Stimulated activated CD8-positive, alpha-beta memory T cell treated with anti-CD3 and anti-CD28 coated beads, Interleukin-12 subunit alpha, Interleukin-12 subunit beta, amount 100 ng/mL, for 24 hours (primary cell): ENCODE data around the gene DGKQ.

Experiments used
- DNase-seq: peaks from one replicate; pipeline ENCODE4 v3.0.0-alpha.2; 2020; ENCODE audit errors: extremely low read depth

DGKQ gene, protein sequence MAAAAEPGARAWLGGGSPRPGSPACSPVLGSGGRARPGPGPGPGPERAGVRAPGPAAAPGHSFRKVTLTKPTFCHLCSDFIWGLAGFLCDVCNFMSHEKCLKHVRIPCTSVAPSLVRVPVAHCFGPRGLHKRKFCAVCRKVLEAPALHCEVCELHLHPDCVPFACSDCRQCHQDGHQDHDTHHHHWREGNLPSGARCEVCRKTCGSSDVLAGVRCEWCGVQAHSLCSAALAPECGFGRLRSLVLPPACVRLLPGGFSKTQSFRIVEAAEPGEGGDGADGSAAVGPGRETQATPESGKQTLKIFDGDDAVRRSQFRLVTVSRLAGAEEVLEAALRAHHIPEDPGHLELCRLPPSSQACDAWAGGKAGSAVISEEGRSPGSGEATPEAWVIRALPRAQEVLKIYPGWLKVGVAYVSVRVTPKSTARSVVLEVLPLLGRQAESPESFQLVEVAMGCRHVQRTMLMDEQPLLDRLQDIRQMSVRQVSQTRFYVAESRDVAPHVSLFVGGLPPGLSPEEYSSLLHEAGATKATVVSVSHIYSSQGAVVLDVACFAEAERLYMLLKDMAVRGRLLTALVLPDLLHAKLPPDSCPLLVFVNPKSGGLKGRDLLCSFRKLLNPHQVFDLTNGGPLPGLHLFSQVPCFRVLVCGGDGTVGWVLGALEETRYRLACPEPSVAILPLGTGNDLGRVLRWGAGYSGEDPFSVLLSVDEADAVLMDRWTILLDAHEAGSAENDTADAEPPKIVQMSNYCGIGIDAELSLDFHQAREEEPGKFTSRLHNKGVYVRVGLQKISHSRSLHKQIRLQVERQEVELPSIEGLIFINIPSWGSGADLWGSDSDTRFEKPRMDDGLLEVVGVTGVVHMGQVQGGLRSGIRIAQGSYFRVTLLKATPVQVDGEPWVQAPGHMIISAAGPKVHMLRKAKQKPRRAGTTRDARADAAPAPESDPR

GRCh38 chr4:973431-974397 is at the start of gene DGKQ:
TSS of gene DGKQ (minus strand) at chr4:973569. CDS start at chr4:973482, 87 bp downstream.
- peak; percentile 70 for DNase-seq

- DNase-seq: no peak
Measured at GRCh38 chr4:1022739-1023066, 49.3 kb upstream of the DGKQ start.

DNA sequence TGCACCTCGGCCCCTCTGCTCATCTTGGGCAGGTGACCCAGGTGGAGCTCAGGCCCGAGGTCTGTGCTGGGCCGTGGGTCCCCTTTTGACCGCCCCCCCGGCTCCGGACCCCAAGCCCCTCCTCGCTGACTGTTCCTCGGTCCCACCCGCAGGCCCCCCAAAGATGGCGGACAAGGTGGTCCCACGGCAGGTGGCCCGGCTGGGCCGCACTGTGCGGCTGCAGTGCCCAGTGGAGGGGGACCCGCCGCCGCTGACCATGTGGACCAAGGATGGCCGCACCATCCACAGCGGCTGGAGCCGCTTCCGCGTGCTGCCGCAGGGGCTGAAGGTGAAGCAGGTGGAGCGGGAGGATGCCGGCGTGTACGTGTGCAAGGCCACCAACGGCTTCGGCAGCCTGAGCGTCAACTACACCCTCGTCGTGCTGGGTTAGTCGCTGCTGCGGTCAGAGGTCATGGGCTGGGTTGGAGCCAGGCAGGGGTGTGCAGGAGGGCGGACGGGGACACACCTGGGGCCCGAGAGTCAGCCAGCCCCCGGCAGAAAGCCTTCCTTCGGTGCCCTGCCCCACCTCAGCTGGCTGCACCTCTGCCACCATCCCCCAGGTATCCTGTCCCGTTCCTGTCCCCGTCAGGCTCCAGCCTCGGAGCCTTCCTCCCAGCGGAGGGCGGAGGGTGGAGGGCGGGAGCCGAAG is 48.8 kb upstream of the DGKQ start:
- DNase-seq: no peak

GRCh38 chr4:1021386-1022050 is 48.1 kb upstream of the DGKQ start:
- DNase-seq: no peak

- DNase-seq: no peak
Measured at GRCh38 chr4:1019729-1020470, 46.5 kb upstream of the DGKQ start.

- DNase-seq: no peak
Measured at GRCh38 chr4:1019320-1019719, 46.0 kb upstream of the DGKQ start.

DNA sequence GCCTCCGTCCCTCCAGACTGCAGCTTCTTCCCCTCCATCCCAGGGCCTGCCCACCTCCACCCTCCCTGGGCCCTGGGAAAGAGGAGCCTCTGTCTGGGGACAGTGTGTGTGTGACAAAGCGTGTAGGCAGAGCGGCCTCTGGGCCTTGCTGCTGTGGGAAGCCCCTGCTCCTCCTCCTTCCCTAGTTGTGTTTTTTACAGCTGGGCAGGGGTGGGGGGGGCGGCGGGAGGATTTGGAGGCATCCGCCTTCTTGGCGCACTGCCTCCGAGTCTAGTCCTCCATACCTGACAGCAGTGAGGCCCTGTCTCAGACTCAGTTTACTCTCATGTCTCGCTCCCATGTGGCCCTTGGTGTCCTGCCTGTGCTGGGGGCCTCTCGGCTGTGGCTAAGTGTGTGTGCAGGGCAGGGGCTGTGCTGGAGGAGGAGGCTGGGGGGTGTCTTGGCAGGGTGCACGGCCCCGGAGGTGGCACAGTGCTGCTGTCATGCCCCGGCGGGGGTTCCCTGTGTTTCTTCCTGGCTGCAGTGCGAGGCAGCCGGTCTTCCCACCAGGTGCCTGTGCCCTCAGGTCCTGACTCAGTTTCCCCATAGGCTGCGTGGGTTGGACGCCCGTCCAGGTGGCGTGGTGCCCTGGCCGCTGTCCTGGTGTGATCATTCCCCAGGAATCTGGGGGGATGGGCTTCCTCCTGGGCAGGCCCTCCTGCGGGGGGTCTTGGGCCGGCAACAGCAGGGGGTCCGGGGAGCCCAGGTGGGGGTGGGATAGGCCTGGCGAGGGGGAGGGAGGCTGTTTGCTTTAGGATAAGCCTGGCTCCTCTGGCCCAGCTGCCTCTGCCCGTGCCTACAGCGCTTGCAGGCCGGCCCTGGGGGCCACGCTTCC is 45.0 kb upstream of the DGKQ start:
- no peak for DNase-seq

DNA sequence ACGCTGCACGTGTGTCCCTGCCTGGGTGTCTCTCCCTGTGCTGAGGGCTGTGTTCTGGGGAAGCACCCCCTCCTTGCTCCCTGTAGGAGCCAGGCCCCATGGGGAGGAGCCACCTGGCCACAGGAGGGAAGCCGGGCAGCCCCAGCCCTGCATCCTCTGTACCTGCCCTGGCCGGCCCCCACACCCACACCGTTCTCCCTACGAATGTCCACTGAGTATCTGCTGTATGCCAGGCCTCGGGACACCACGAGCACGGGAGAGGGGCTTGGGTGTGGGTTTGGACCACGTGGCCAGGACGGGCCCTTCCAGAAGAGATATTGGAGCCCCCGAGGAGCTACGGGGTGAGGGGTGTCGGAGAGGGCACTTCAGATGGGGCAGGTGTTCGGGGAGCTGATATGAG is 44.3 kb upstream of the DGKQ start:
- no peak for DNase-seq

DNA sequence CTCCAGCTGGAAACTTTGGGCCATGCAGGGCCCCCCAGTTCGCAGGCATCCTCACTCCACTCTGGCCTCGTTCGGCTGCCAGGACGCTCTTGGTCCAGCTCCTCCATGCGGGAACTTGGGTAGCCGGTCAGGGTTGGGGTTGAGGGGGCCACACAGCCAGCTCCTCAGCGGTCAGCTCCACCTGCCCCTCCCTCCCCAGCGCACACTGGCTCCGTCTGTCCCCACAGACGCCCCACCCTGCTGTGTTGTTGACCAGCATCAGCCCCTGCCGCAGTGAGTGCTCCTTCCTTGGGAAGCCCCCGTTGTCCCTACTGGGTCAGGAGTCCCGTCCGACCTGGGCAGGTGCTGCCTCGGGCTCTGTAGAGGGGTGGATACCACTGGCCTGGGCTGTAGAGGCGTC is 43.8 kb upstream of the DGKQ start:
- DNase-seq: no peak

GRCh38 chr4:1015746-1016145 is 42.4 kb upstream of the DGKQ start:
- DNase-seq: no peak

DNA sequence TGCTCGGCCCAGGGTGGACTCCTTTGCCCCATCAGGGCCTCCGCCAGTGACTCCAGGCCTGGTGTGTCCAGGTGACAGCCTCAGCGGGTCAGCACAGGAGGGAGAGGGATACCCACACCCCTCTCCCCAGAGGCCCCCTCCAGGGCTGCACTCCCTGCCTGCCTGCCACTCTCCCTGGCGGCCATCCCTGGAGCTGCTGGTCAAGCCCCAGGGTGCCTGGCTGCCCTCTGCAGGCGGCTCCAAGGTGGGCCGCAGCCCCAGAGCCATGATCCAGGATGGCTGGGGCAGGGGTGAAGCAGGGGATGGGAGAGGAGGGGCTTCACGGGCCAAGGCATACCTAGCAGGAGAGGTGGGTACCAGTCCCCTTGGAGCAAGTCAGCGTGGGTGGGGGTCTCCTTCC is 41.8 kb upstream of the DGKQ start:
- no peak for DNase-seq

GRCh38 chr4:1014291-1015167 is 41.2 kb upstream of the DGKQ start:
- DNase-seq: no peak

- DNase-seq: no peak
Measured at GRCh38 chr4:1013225-1014073, 40.1 kb upstream of the DGKQ start.

DNA sequence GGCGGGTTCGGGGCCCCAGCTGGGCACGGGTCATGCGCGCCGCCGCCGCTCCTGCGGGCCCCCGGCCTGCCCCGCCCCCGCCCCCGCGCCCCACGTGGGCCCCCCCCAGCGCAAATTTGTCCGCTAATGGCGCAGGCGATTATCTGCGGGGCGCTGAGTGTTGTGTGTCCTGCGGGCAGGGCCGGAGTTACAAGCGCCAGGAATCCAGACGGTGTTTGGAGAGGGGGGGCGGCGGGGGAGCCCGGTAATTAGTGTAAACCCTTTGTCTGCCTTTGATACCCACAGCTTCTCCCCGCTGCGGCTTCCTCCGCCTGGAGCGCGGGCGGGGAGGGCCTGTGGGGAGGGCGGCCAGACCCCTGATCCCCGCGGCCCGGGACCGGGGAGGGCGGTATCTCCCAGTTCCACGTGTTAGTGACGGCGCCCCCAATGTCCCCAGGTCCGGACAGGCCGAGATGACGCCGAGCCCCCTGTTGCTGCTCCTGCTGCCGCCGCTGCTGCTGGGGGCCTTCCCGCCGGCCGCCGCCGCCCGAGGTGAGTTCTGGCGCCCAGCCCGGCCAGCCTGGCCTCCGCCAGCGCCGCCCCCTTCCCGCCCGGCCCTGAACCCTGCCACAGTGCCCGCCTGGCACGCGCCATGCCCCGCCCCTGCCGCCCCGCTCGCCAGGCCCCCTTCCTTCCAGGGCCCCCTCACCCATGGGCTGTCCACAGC is 38.8 kb upstream of the DGKQ start:
- DNase-seq: no peak

DNA sequence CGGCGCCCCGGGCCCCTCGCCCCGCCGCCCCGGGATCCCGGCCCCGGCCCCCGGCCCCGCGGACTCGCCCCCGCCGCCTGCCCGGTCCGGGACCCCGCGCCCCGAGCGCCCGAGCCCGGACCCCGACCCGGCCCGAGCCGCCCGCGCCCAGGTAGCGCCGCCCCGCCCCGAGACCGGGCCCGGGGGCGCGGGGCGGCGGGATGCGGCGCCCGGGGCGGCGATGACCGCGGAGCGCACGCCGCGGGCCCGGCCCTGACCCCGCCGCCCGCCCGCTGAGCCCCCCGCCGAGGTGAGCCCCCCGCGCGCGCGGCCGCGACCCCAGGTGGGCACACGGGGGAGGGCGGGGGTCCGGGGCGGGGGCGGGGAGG is 38.3 kb upstream of the DGKQ start:
- DNase-seq: no peak

GRCh38 chr4:1011022-1011665 is 37.8 kb upstream of the DGKQ start, which contains the start of gene FGFRL1:
TSS of gene FGFRL1 (plus strand) at chr4:1011626. CDS start at chr4:1012486, 860 bp downstream.
- DNase-seq: peak; percentile 85
